ENCODE results near the gene FN3KRP. TPM values are rescaled to one million over a fixed set of nuclear protein-coding genes. Genes with fewer than 3 reads are reported as not detected.
A peak's percentile ranks its signal among the peaks of the same experiment; 100 is the strongest.

The FN3KRP gene
- total and polyA plus RNA-seq, 10 of the 15 experiments (the other 5 are each of a cell fraction or from before 2014, with no cell fraction given): 1.8 to 50.5 (median 26.5) TPM

GRCh38 chr17:82753201-82753464 is 36.6 kb downstream of the FN3KRP start (continued):
- TF ChIP-seq MLLT1 (IDR thresholded peaks at IDR 0.05) (no peak), BRCA1 (IDR thresholded peaks at IDR 0.05; ENCODE audit: low read depth, low read length) (no peak), ZBTB40 (IDR thresholded peaks at IDR 0.05; ENCODE audit: borderline replicate concordance) (no peak)

GRCh38 chr17:82754297-82755208 is 38.0 kb downstream of the FN3KRP start:
- no peak overlapping the region for H3K4me2 ChIP-seq (ENCODE audit: control insufficient read depth, insufficient read depth)
- H3K27ac ChIP-seq (ENCODE audit: control insufficient read depth, insufficient read depth): no peak overlapping the region
- CTCF ChIA-PET: interaction anchor here (0.6 kb wide), 1 partner anchor 74 kb away, joined by 5 read pairs; no protein-coding TSS in a partner anchor
- no peaks in the 10 kb centered on the region for H3K27me3 ChIP-seq (replicated peaks in 1 of 2; ENCODE audit: control insufficient read depth in 2 of 2, insufficient read depth in 2 of 2, low read length in 1 of 2)
- SMC1A ChIA-PET (ENCODE audit: uncharacterized antibody, unreplicated experiment): interaction anchor here (1.4 to 2.5 kb wide), 2 partner anchors 9 to 14 kb away, joined by 4 to 8 read pairs; no protein-coding TSS in a partner anchor
- POLR2A ChIA-PET: interaction anchor here (0.6 kb wide), 3 partner anchors 83 to 344 kb away, joined by 3 to 6 read pairs (median 3); no protein-coding TSS in a partner anchor
- H4K20me1 ChIP-seq (ENCODE audit: control insufficient read depth, insufficient read depth): no peaks in the 10 kb centered on the region
- no peaks in the 10 kb centered on the region; a peak in 1 of 4 replicates for H3K36me3 ChIP-seq (ENCODE audit: control insufficient read depth in 2 of 2, insufficient read depth in 2 of 2, low read length in 1 of 2)
- H3K9ac ChIP-seq (ENCODE audit: control insufficient read depth, insufficient read depth, low read length): no peak overlapping the region
- in situ Hi-C loops (cut with MboI) (no loop called here), intact Hi-C loops (cut with micrococcal nuclease; ENCODE audit: unreplicated experiment) (loop anchor here (10.0 kb wide), 1 partner anchor 110 kb away; the partner anchor contains the start of gene WDR45B)
- H3K79me2 ChIP-seq (ENCODE audit: control insufficient read depth, insufficient read depth, low read length): peaks cover 16% of the 10 kb centered on the region
- BruUV-seq (replicated peaks): TSS peak; percentile 65
- TF ChIP-seq PKNOX1 (IDR thresholded peaks at IDR 0.05): peak; percentile 49
- peak; percentile 23 for TF ChIP-seq PBX3 (IDR thresholded peaks at IDR 0.05; ENCODE audit: insufficient replicate concordance, low read depth, low read length)
- no peak for TF ChIP-seq ZZZ3 (IDR thresholded peaks at IDR 0.05; ENCODE audit: control insufficient read depth, insufficient read length, low read depth)
- TF ChIP-seq MYC (IDR thresholded peaks at IDR 0.05; ENCODE audit: insufficient read depth, insufficient read length, insufficient replicate concordance, low read length, severe bottlenecking): no peak
- TF ChIP-seq E4F1 (IDR thresholded peaks at IDR 0.05; ENCODE audit: borderline replicate concordance, partially characterized antibody): no peak
- no peak for DNase-seq (ENCODE audit: low read depth, low spot score)
- WGBS (ENCODE audit: insufficient coverage, insufficient replicate concordance, low lambda C conversion rate, missing lambda C conversion rate): 87% methylated on average over 19 of the region's 19 CpGs
- RAD21 ChIA-PET (ENCODE audit: unreplicated experiment): no interaction called here
- no peak for ATAC-seq
- no peak for FAIRE-seq
- H3K4me3 ChIP-seq: no peak overlapping the region
- H3K9me3 ChIP-seq (replicated peaks; ENCODE audit: control insufficient read depth, insufficient read depth, low read length): no peaks in the 10 kb centered on the region; the same call in 2 of the 3 replicates
- H2AFZ ChIP-seq (ENCODE audit: control insufficient read depth, low read depth, low read length): no peak overlapping the region
- H3K4me1 ChIP-seq (ENCODE audit: control insufficient read depth, insufficient read depth, low read length): 0 out of 2 replicates have a peak, but pooled peaks cover 2% of the 10 kb centered on the region

Measured in GM12878 (cell line).